ENCODE data around the gene CXCR4.

Gene CXCR4

GRCh38 chr2:136130511-136130910, 12.6 kb upstream of the CXCR4 start:
- Histone ChIP-seq H3K36me3 (ENCODE audit: insufficient read depth, low read length) (no peaks in the 10 kb centered on the region), H2AFZ (ENCODE audit: low read depth, low read length) (no peak overlapping the region), H3K4me3 (ENCODE audit: low read depth in 1 of 2, low read length in 2 of 2) (no peak overlapping the region), H4K20me1 (ENCODE audit: insufficient read depth, low read length) (no peaks in the 10 kb centered on the region), H3K27me3 (ENCODE audit: insufficient read depth, low read length, poor library complexity) (no peaks in the 10 kb centered on the region), H3K79me2 (ENCODE audit: insufficient read depth, low read length) (0 out of 2 replicates have a peak, but pooled peaks cover 2% of the 10 kb centered on the region), H3K27ac (ENCODE audit: low read length) (peak overlapping the region; percentile 67), H3K4me2 (ENCODE audit: insufficient read depth, low read length) (no peak overlapping the region), H3K9me3 (ENCODE audit: insufficient read depth, low read length, severe bottlenecking) (no peaks in the 10 kb centered on the region), H3K9ac (ENCODE audit: low read depth, low read length) (no peak overlapping the region), H3K4me1 (ENCODE audit: insufficient read depth, low read length) (peaks cover 100% of the 10 kb centered on the region)
- TF ChIP-seq, protein P1, sequence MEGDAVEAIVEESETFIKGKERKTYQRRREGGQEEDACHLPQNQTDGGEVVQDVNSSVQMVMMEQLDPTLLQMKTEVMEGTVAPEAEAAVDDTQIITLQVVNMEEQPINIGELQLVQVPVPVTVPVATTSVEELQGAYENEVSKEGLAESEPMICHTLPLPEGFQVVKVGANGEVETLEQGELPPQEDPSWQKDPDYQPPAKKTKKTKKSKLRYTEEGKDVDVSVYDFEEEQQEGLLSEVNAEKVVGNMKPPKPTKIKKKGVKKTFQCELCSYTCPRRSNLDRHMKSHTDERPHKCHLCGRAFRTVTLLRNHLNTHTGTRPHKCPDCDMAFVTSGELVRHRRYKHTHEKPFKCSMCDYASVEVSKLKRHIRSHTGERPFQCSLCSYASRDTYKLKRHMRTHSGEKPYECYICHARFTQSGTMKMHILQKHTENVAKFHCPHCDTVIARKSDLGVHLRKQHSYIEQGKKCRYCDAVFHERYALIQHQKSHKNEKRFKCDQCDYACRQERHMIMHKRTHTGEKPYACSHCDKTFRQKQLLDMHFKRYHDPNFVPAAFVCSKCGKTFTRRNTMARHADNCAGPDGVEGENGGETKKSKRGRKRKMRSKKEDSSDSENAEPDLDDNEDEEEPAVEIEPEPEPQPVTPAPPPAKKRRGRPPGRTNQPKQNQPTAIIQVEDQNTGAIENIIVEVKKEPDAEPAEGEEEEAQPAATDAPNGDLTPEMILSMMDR (IDR thresholded peaks at IDR 0.05; ENCODE audit: borderline replicate concordance, extremely low read depth, low read length, poor library complexity, severe bottlenecking) = no peak
- TF ChIP-seq EZH2 (IDR thresholded peaks at IDR 0.05; ENCODE audit: borderline replicate concordance, low read depth, low read length, severe bottlenecking) = no peak
- DNase-seq (no peak), ATAC-seq (ENCODE audit: insufficient read depth, low read depth) (no peak)

- ATAC-seq (ENCODE audit: insufficient read depth, low read depth) (no peak), DNase-seq (no peak)
- Histone ChIP-seq H3K27ac (ENCODE audit: low read length) (peak overlapping the region; percentile 58), H4K20me1 (ENCODE audit: insufficient read depth, low read length) (no peaks in the 10 kb centered on the region), H3K9ac (ENCODE audit: low read depth, low read length) (peak overlapping the region; percentile 29), H3K36me3 (ENCODE audit: insufficient read depth, low read length) (no peaks in the 10 kb centered on the region), H3K79me2 (ENCODE audit: insufficient read depth, low read length) (0 out of 2 replicates have a peak, but pooled peaks cover 2% of the 10 kb centered on the region), H3K4me1 (ENCODE audit: insufficient read depth, low read length) (peaks cover 100% of the 10 kb centered on the region), H3K4me2 (ENCODE audit: insufficient read depth, low read length) (peak overlapping the region; percentile 49), H3K27me3 (ENCODE audit: insufficient read depth, low read length, poor library complexity) (no peaks in the 10 kb centered on the region), H3K4me3 (ENCODE audit: low read depth in 1 of 2, low read length in 2 of 2) (no peak overlapping the region; a peak in 1 of 4 replicates), H2AFZ (ENCODE audit: low read depth, low read length) (no peak overlapping the region), H3K9me3 (ENCODE audit: insufficient read depth, low read length, severe bottlenecking) (no peaks in the 10 kb centered on the region)
- TF ChIP-seq EZH2 (IDR thresholded peaks at IDR 0.05; ENCODE audit: borderline replicate concordance, low read depth, low read length, severe bottlenecking) = no peak
- TF ChIP-seq, protein P1 (IDR thresholded peaks at IDR 0.05; ENCODE audit: borderline replicate concordance, extremely low read depth, low read length, poor library complexity, severe bottlenecking) = no peak
Measured at GRCh38 chr2:136130045-136130444, 12.1 kb upstream of the CXCR4 start.

DNA sequence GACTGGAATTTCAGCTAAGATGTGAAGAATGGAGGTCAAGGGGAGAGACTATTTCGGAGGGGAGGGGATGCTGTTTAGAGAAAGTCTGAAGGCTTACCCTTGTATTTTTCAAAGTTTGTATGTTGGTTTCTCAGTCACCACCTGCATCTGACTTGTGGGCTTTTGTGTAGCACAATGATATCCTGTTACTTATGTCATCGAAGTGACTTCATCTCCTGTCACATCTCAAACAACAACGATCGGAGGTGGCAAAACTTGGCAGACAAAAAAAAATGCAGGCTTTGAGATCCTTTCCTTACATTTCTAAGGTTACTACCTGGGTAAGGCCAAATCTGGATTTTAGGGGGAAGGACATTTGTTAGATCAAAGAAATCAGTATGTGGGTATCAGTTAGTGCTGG, 11.7 kb upstream of the CXCR4 start:
- no peak overlapping the region for H2AFZ ChIP-seq (ENCODE audit: low read depth, low read length)

More for the DNA sequence above, 11.7 kb upstream of the CXCR4 start:
- no peak overlapping the region; a peak in 1 of 4 replicates for H3K4me3 ChIP-seq (ENCODE audit: low read depth in 1 of 2, low read length in 2 of 2)
- H3K4me2 ChIP-seq (ENCODE audit: insufficient read depth, low read length) = peak overlapping the region; percentile 49
- ATAC-seq (ENCODE audit: insufficient read depth, low read depth) (peak; percentile 60), DNase-seq (peak; percentile 57)
- TF ChIP-seq, protein P1 (IDR thresholded peaks at IDR 0.05; ENCODE audit: borderline replicate concordance, extremely low read depth, low read length, poor library complexity, severe bottlenecking) = no peak
- TF ChIP-seq EZH2 (IDR thresholded peaks at IDR 0.05; ENCODE audit: borderline replicate concordance, low read depth, low read length, severe bottlenecking) = no peak
- peaks cover 100% of the 10 kb centered on the region for H3K4me1 ChIP-seq (ENCODE audit: insufficient read depth, low read length)
- H3K9me3 ChIP-seq (ENCODE audit: insufficient read depth, low read length, severe bottlenecking) = no peaks in the 10 kb centered on the region
- H3K27me3 ChIP-seq (ENCODE audit: insufficient read depth, low read length, poor library complexity) = no peaks in the 10 kb centered on the region
- H3K9ac ChIP-seq (ENCODE audit: low read depth, low read length) = peak overlapping the region; percentile 29
- H3K36me3 ChIP-seq (ENCODE audit: insufficient read depth, low read length) = no peaks in the 10 kb centered on the region
- H3K79me2 ChIP-seq (ENCODE audit: insufficient read depth, low read length) = 0 out of 2 replicates have a peak, but pooled peaks cover 2% of the 10 kb centered on the region
- H4K20me1 ChIP-seq (ENCODE audit: insufficient read depth, low read length) = no peaks in the 10 kb centered on the region
- H3K27ac ChIP-seq (ENCODE audit: low read length) = peak overlapping the region; percentile 58

Measured in DND-41 (cell line).